Cardiac fibroblast (primary cell): Measurements from ENCODE around the gene HSDL1.
A peak's percentile ranks its signal among the peaks of the same experiment; 100 is the strongest.

Experiments used
- DNase-seq, 2 donors: peaks; one replicate each; pipeline versions ENCODE4 v3.0.0 to v3.0.0-alpha.2; 2010; ENCODE audit warnings: low read depth in 2 of 2
- H3K4me3 ChIP-seq, 2 donors: replicated peaks in 1 of 2; 1 replicate in 1 of 2; 2 replicates in 1 of 2; pipeline ENCODE4 v1.5.1; 2011; ENCODE audit warnings: low read depth in 2 of 2, low read length in 2 of 2, mild to moderate bottlenecking in 2 of 2, moderate library complexity in 1 of 2
- TF ChIP-seq, protein P1 (sequence below): IDR thresholded peaks from one replicate; pipeline ENCODE4 v1.5.1; 2011; ENCODE audit warnings: low read depth, mild to moderate bottlenecking, low read length, inconsistent platforms

The HSDL1 gene

GRCh38 chr16:84180519-84181140, 35.7 kb upstream of the HSDL1 start:
- DNase-seq, result no peak
- no peak overlapping the region for H3K4me3 ChIP-seq
- TF ChIP-seq, protein P1, sequence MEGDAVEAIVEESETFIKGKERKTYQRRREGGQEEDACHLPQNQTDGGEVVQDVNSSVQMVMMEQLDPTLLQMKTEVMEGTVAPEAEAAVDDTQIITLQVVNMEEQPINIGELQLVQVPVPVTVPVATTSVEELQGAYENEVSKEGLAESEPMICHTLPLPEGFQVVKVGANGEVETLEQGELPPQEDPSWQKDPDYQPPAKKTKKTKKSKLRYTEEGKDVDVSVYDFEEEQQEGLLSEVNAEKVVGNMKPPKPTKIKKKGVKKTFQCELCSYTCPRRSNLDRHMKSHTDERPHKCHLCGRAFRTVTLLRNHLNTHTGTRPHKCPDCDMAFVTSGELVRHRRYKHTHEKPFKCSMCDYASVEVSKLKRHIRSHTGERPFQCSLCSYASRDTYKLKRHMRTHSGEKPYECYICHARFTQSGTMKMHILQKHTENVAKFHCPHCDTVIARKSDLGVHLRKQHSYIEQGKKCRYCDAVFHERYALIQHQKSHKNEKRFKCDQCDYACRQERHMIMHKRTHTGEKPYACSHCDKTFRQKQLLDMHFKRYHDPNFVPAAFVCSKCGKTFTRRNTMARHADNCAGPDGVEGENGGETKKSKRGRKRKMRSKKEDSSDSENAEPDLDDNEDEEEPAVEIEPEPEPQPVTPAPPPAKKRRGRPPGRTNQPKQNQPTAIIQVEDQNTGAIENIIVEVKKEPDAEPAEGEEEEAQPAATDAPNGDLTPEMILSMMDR, result no peak

GRCh38 chr16:84179612-84180320, 34.8 kb upstream of the HSDL1 start:
- no peak for DNase-seq
- H3K4me3 ChIP-seq, result no peak overlapping the region
- TF ChIP-seq, protein P1, result no peak

DNA sequence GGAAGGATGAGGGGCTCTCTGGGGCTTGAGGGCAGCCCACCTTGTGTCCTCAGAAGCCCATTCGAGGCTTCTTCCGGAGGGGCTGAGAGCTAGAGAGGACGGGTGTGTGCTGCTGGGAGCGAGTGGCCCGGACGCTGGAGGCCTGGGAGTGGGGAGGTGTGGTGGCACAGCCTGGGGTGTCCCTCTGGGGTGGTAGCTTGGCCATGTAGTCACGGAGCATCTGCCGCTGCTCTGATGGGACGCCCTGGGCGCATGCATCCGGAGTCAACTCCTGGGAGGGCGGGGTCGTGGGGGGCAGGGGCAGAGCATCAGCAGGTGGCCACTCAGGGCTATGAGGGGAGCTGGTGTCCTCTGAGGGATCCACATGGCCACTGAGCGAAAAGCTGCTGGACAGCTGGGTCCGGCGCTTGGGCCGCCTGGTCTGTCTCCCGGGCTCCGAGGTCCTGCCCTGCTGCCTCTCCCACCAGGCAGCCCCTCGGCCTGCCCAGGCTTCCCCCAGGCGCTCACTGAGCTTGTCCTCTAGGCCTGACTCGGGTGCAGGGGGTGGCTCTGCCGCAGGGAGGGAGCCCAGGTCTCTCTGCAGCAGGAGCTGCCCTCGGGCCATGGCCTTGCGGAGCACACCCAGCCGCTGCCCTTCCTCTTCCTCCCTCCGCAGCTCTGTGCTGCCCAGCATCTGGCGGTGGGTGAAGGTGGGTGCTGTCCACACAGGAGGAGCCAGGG, 34.1 kb upstream of the HSDL1 start:
- no peak overlapping the region for H3K4me3 ChIP-seq
- no peak for DNase-seq
- TF ChIP-seq, protein P1, result no peak

- TF ChIP-seq, protein P1, result no peak
- DNase-seq, result no peak
- no peak overlapping the region for H3K4me3 ChIP-seq
Observed at GRCh38 chr16:84178146-84178765, 33.3 kb upstream of the HSDL1 start.

GRCh38 chr16:84177741-84178073, 32.7 kb upstream of the HSDL1 start:
- TF ChIP-seq, protein P1, result no peak
- H3K4me3 ChIP-seq, result no peak overlapping the region
- DNase-seq, result peak; percentile 39 to 44

DNA sequence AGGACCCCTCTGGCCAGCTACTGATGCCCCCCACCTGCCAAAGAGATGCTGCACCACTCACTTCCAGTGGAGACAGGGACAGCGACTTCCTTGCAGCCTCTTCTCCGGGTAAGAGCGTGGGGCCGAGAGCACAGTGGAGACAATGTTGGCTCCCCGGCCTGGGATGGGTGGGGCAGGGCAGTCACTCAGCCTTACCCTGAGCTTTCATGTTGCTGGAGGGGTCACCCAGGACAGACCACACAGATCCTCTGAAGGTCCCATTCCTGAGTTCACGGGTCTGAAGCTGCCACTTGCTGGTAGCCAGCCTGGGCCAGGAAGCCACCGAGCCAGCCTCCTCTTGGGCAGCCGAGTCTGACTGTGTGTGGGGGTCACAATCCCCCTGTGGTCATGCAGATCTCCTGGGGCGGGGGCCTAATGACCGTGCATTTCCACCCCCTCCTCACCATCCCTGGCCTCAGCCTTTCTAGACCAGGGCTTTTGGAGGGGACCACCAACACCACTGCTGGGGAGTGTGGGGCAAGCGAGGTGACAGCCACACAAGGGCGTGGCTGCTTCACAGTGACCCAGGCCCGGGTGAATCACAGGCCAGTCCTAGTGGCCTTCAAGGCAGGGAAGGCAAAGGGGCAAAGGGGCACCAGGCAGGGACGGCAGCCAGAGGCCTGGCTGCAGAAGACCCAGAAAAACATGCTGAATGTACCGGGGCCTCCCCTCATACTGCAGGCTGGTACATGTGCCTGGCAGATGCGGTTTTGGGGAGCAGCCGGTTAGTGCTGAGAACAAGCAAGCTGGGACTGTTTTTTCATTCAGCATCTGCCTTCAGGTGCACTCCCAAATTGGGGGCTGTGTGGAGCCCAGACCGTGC, 31.4 kb upstream of the HSDL1 start:
- no peak for DNase-seq
- TF ChIP-seq, protein P1, result no peak
- H3K4me3 ChIP-seq, result no peak overlapping the region
